GM12872 (cell line): ENCODE data around the gene CSNK1A1L.

Experiments used
- TF ChIP-seq, protein P1 (sequence below): IDR thresholded peaks from 3 replicates; pipeline ENCODE4 v1.5.1; 2011; ENCODE audit warnings: low read depth, mild to moderate bottlenecking, low read length, moderate library complexity; ENCODE audit not compliant: insufficient read depth

The CSNK1A1L gene

DNA sequence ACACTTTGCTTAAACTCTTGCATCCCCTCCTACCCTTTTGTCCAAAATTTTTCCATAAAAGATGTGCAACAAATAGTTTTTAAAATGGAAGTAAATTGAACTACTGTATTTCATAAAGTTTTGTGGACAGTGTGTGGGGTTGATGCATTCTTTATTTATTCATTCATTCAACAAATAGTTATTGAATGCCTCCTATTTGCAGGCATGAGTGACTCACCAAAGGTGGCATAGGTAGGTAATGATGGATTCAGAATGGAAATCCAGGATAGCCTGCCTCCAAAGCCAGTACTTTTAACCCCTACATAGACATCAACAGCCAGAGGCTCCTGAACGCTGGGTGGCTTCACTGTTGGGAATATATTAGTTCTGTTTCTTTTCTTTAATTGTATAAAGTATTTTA is 2.4 kb upstream of the CSNK1A1L start:
- TF ChIP-seq, protein P1, sequence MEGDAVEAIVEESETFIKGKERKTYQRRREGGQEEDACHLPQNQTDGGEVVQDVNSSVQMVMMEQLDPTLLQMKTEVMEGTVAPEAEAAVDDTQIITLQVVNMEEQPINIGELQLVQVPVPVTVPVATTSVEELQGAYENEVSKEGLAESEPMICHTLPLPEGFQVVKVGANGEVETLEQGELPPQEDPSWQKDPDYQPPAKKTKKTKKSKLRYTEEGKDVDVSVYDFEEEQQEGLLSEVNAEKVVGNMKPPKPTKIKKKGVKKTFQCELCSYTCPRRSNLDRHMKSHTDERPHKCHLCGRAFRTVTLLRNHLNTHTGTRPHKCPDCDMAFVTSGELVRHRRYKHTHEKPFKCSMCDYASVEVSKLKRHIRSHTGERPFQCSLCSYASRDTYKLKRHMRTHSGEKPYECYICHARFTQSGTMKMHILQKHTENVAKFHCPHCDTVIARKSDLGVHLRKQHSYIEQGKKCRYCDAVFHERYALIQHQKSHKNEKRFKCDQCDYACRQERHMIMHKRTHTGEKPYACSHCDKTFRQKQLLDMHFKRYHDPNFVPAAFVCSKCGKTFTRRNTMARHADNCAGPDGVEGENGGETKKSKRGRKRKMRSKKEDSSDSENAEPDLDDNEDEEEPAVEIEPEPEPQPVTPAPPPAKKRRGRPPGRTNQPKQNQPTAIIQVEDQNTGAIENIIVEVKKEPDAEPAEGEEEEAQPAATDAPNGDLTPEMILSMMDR: no peak

DNA sequence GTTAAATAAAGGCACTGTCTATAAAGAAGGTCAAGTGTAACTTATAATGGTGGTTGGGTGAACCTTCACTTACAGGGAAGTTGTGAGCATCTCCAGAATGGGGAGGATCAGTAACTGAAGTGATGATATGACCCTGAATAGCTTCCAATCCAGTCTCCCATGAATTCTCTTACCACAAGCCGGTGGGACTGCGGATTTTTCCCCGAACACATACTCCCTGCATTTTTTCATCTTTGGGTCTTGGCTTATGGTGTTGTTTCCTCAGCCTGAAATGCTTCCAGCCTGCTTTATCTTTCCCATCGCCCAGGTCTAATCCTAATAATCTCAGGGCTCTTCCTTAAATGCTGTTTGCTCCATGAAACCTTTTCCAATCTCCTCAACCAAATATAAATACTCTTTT is 2.0 kb upstream of the CSNK1A1L start:
- TF ChIP-seq, protein P1: no peak

DNA sequence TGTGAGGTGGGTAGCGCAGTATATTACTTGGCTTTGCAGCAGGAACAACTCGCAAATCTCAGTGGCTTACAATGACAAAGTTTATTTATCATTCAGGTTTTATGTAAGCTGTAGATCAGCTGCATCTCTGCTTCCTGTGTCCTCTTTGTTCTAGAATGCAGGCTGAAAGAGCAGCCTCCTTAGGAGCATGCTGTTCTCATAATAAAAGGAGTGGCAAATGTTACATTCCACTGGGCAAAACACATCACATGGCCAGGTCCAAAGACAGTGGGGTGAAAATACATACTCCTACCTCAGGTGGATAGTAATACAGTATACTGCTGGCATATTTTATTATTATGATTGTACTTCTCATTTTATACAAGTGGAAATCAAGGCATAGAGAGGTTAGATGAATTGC is 1.2 kb upstream of the CSNK1A1L start:
- TF ChIP-seq, protein P1: no peak

DNA sequence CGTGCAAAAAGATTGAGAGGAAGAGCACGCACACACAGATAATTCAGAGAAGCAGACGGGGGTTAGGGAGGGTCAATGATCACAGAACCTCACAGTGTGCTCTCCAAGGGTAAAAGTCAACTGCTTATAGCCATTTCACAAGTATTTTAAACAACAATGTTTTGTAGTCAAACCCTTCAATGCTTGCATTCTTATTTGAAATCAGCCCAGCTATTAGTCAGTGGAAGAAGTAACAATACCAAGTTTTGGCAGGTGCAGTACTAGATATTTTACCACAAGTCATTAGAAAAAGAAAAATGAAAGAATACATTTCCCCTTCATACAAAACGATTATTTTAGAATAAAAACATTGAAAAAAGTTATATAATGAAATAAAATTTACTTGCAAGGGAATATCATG is 2.6 kb downstream of the CSNK1A1L start:
- TF ChIP-seq, protein P1: no peak

DNA sequence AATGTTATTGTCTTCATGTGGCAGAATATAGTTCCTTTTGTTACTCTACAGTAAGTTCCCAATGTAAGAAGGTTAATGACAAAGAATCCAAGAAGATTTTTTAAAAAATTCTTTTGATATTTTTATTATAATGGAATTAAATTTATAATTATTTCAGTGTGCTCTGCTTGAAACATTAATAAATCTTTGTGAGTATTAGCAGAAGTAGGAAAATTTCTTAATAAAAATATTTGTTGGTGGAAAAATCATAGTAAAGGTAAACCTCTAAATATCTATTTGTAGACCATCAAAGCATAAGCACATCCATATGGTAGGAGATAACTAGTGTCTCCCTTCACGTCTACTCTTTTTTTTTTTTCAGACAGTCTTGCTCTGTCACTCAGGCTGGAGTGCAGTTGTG is 4.3 kb downstream of the CSNK1A1L start:
- TF ChIP-seq, protein P1: no peak

DNA sequence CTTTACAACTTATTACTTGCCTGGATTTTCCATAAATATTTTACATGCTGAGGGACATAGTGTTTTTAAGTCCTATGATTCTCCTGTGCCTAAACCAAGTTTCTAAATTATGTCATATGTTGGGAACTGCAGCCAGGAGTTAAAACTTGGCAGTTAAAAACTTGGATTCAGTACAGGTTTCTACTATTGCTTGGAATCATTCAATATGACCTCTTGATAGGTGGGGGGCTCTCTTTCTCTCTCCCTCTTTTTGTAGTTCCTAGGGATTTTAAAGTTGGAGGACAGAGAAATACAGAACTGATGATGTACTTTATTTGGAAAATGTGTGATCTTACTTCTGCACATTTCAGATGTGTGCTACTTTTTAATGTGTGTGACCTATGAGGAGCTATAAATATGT is 4.7 kb downstream of the CSNK1A1L start:
- TF ChIP-seq, protein P1: no peak

DNA sequence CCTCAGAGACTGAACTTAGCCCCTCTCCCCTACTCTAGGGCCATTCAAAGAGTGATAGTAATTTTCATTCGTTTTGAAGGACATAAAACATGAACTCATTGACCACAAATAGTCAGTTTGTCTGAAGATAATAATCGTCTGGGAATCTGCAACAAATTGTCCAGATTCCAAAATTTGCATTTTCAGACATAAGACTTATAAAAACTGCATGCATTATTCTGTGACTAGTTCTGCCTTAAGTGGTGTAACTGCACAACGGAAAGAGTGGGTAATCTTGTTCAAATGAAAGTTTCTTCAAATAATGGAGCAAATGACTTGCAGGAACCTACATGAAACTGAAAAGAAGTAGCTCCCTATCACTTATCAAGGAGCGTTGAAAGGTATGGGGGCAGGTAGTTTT is 8.4 kb downstream of the CSNK1A1L start:
- TF ChIP-seq, protein P1: no peak

DNA sequence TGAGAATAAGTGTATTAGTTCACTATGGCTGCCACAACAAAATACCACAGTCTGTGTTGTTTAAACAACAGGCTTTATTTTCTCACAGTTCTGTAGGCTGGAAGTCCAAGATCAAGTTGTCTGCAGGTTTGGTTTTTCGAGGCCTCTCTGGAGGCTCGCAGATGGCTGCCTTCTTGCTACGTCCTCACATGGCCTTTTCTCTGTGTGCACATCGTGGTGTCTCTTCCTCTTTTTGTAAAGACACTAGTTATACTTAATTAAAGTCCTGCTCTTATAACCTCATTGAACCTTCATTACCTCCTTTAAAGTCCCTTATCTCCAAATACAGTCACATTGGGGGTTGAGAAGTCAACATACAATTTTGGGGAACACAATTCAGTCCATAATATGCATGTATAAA is 10.6 kb downstream of the CSNK1A1L start:
- TF ChIP-seq, protein P1: no peak
